H7 (cell line): ENCODE measurements around the gene ACOX1. TPM values are rescaled to one million over a fixed set of nuclear protein-coding genes. Genes with fewer than 3 reads are reported as not detected.
A peak's percentile ranks its signal among the peaks of the same experiment; 100 is the strongest.

Experiments
- DNase-seq: peaks from one replicate; pipeline ENCODE4 v3.0.0; 2012
- H3K27me3 ChIP-seq: 2 replicates; pipeline ENCODE4 v1.6.0; 2011; ENCODE audit warnings: mild to moderate bottlenecking, low read length; ENCODE audit not compliant: control insufficient read depth, insufficient read depth
- H3K36me3 ChIP-seq: replicated peaks from 2 replicates; pipeline ENCODE4 v1.5.1; 2011; ENCODE audit warnings: low read length; ENCODE audit not compliant: control insufficient read depth, insufficient read depth
- H3K4me3 ChIP-seq: 2 replicates; pipeline ENCODE4 v1.5.1; 2011; ENCODE audit warnings: low read depth, mild to moderate bottlenecking, control low read depth, low read length, moderate library complexity; ENCODE audit not compliant: insufficient read depth
- total RNA-seq: library from RNA; depleted of rRNA; stranded (reverse); fragments of >200 nt; shearing (Covaris generic); gene quantifications from 2 replicates; pipeline ENCODE4 v1.2.3, GENCODE V29; 2014

Gene ACOX1
- total RNA-seq, 1 experiment from 2014 or later: 38.3 TPM

GRCh38 chr17:75902406-75902805, 76.6 kb downstream of the ACOX1 start:
- Histone ChIP-seq H3K36me3 (peaks cover 23% of the 10 kb centered on the region), H3K27me3 (no peaks in the 10 kb centered on the region), H3K4me3 (no peak overlapping the region)
- no peak for DNase-seq

- DNase-seq: no peak
- peaks cover 23% of the 10 kb centered on the region for H3K36me3 ChIP-seq
- H3K27me3 ChIP-seq: no peaks in the 10 kb centered on the region
- H3K4me3 ChIP-seq: no peak overlapping the region
These were observed 77.2 kb downstream of the ACOX1 start for GRCh38 chr17:75901727-75902126.

- H3K36me3 ChIP-seq: peaks cover 23% of the 10 kb centered on the region
- H3K4me3 ChIP-seq: no peak overlapping the region
- no peaks in the 10 kb centered on the region for H3K27me3 ChIP-seq
- no peak for DNase-seq
These were observed 78.1 kb downstream of the ACOX1 start for GRCh38 chr17:75900691-75901533.

- Histone ChIP-seq H3K27me3 (no peaks in the 10 kb centered on the region), H3K36me3 (peaks cover 23% of the 10 kb centered on the region), H3K4me3 (no peak overlapping the region)
- DNase-seq: no peak
These were observed 79.0 kb downstream of the ACOX1 start for GRCh38 chr17:75899767-75900468.

- H3K36me3 ChIP-seq: peaks cover 23% of the 10 kb centered on the region
- no peaks in the 10 kb centered on the region for H3K27me3 ChIP-seq
- no peak overlapping the region for H3K4me3 ChIP-seq
- DNase-seq: no peak
These were observed 79.6 kb downstream of the ACOX1 start for GRCh38 chr17:75899353-75899752.

GRCh38 chr17:75898791-75899190, 80.2 kb downstream of the ACOX1 start:
- no peak for DNase-seq
- Histone ChIP-seq H3K4me3 (no peak overlapping the region), H3K27me3 (no peaks in the 10 kb centered on the region), H3K36me3 (peaks cover 23% of the 10 kb centered on the region)

GRCh38 chr17:75898065-75898464, 80.9 kb downstream of the ACOX1 start:
- no peak overlapping the region for H3K4me3 ChIP-seq
- no peak for DNase-seq

GRCh38 chr17:75897160-75898019, 81.6 kb downstream of the ACOX1 start:
- H3K36me3 ChIP-seq: peaks cover 25% of the 10 kb centered on the region
- peak; percentile 73 for DNase-seq
- H3K27me3 ChIP-seq: no peaks in the 10 kb centered on the region
- H3K4me3 ChIP-seq: peak overlapping the region; percentile 94

More at GRCh38 chr17:75898065-75898464, 80.9 kb downstream of the ACOX1 start:
- peaks cover 23% of the 10 kb centered on the region for H3K36me3 ChIP-seq
- no peaks in the 10 kb centered on the region for H3K27me3 ChIP-seq

- peaks cover 20% of the 10 kb centered on the region for H3K36me3 ChIP-seq
- peak; percentile 99 for DNase-seq
- H3K27me3 ChIP-seq: no peaks in the 10 kb centered on the region
- H3K4me3 ChIP-seq: peak within 1 kb of the TSS; percentile 94
These were observed 82.4 kb downstream of the ACOX1 start, which contains the start of gene TRIM65 for GRCh38 chr17:75896415-75897159. TRIM65 (minus strand) TSS chr17:75896951; CDS start chr17:75896937, 14 bp downstream.

GRCh38 chr17:75895370-75896155, 83.4 kb downstream of the ACOX1 start:
- DNase-seq: peak; percentile 90
- Histone ChIP-seq H3K27me3 (no peaks in the 10 kb centered on the region), H3K36me3 (peaks cover 14% of the 10 kb centered on the region), H3K4me3 (peak overlapping the region; percentile 94)

- Histone ChIP-seq H3K4me3 (no peak overlapping the region), H3K27me3 (no peaks in the 10 kb centered on the region), H3K36me3 (peaks cover 8% of the 10 kb centered on the region)
- peak; percentile 70 for DNase-seq
These were observed 84.8 kb downstream of the ACOX1 start for GRCh38 chr17:75894049-75894733.

GRCh38 chr17:75893305-75894048, 85.5 kb downstream of the ACOX1 start:
- H3K36me3 ChIP-seq: peaks cover 7% of the 10 kb centered on the region
- H3K4me3 ChIP-seq: no peak overlapping the region
- H3K27me3 ChIP-seq: no peaks in the 10 kb centered on the region
- no peak for DNase-seq
